OCI-LY7 (cell line): ENCODE results near the gene VPS37C. TPM values are rescaled to one million over a fixed set of nuclear protein-coding genes. Genes with fewer than 3 reads are reported as not detected.
"Not testable (repeated sequence)": the region's sequence is repeated elsewhere in the genome, so short reads cannot be mapped to it uniquely, and the experiment has no call there.

Experiments used
- BruUV-seq: library from RNA; stranded (reverse); fragments of 400-500 nt; replicated peaks from 2 replicates; lab custom pipeline; 2021; lab: Mats Ljungman, UMichigan
- CTCF ChIA-PET: fragments of 300-600 bp; sonication (Branson Sonifier 250); formaldehyde crosslinking; loops from one replicate; lab custom pipeline; 2022; ENCODE audit warnings: antibody characterized with exemption; ENCODE audit not compliant: unreplicated experiment; lab: Charles Lee
- POLR2A ChIA-PET: fragments of 300-600 bp; sonication (Branson Sonifier 250); formaldehyde crosslinking; loops from one replicate; lab custom pipeline; 2022; ENCODE audit warnings: antibody characterized with exemption; lab: Charles Lee
- DNase-seq: peaks from one replicate; pipeline ENCODE4 v3.0.0-alpha.2; 2015; ENCODE audit warnings: low spot score
- H2AFZ ChIP-seq: fragments of 200-600 bp; sonication (generic), shearing (Covaris generic); 2 replicates; pipeline ENCODE4 v1.6.1; 2014; ENCODE audit warnings: mild to moderate bottlenecking, antibody characterized with exemption, low read length, moderate library complexity
- H3K27ac ChIP-seq: fragments of 200-600 bp; sonication (generic); 2 replicates; pipeline ENCODE4 v1.5.1; 2014; ENCODE audit warnings: mixed run types, low read depth, mild to moderate bottlenecking, moderate library complexity, low read length, inconsistent platforms; ENCODE audit not compliant: poor library complexity, severe bottlenecking
- H3K36me3 ChIP-seq: fragments of 200-600 bp; sonication (generic); 2 replicates; pipeline ENCODE4 v1.6.1; 2014; ENCODE audit warnings: mild to moderate bottlenecking, antibody characterized with exemption, low read length, moderate library complexity, mixed read lengths; ENCODE audit not compliant: insufficient read depth
- H3K4me1 ChIP-seq: fragments of 200-600 bp; sonication (generic); 2 replicates; pipeline ENCODE4 v1.5.1; 2014; ENCODE audit warnings: mild to moderate bottlenecking, low read length; ENCODE audit not compliant: insufficient read depth, poor library complexity, severe bottlenecking
- H3K4me2 ChIP-seq: fragments of 200-600 bp; sonication (generic); 2 replicates; pipeline ENCODE4 v1.6.1; 2014; ENCODE audit warnings: mild to moderate bottlenecking, low read length
- H3K4me3 ChIP-seq: fragments of 200-600 bp; sonication (generic); 2 replicates; pipeline ENCODE4 v1.5.1; 2014; ENCODE audit warnings: mild to moderate bottlenecking, low read depth, low read length; ENCODE audit not compliant: poor library complexity, severe bottlenecking
- H3K79me2 ChIP-seq: fragments of 200-600 bp; sonication (generic); 2 replicates; pipeline ENCODE4 v1.6.1; 2016; ENCODE audit warnings: low read depth, mild to moderate bottlenecking, low read length, moderate library complexity, mixed read lengths; ENCODE audit not compliant: insufficient read depth
- H3K9me2 ChIP-seq: fragments of 200-600 bp; sonication (generic); 2 replicates; pipeline ENCODE4 v1.6.1; 2016; ENCODE audit warnings: mild to moderate bottlenecking, low read length, mixed read lengths; ENCODE audit not compliant: insufficient read depth
- H3K9me3 ChIP-seq: fragments of 200-600 bp; sonication (generic); 2 replicates; pipeline ENCODE4 v1.6.1; 2014; ENCODE audit warnings: mild to moderate bottlenecking, mixed run types, low read length, mixed read lengths
- H4K20me1 ChIP-seq: fragments of 200-600 bp; sonication (generic); 2 replicates; pipeline ENCODE4 v1.6.1; 2014; ENCODE audit warnings: mild to moderate bottlenecking, antibody characterized with exemption, low read length, moderate library complexity, mixed read lengths; ENCODE audit not compliant: insufficient read depth
- CTCF ChIP-seq: fragments of 200-600 bp; sonication (generic); conservative IDR thresholded peaks from 2 replicates; pipeline ENCODE4 v1.5.1; 2014; ENCODE audit warnings: mild to moderate bottlenecking, antibody characterized with exemption, low read length, moderate library complexity, mixed read lengths
- EZH2phosphoT487 ChIP-seq: fragments of 200-600 bp; sonication (generic); IDR thresholded peaks from 2 replicates; pipeline ENCODE4 v1.6.1; 2018; ENCODE audit warnings: low read depth, borderline replicate concordance, mild to moderate bottlenecking, mixed run types, antibody characterized with exemption, low read length, moderate library complexity, mixed read lengths
- intact Hi-C: fragments of 100-400 bp; cut with micrococcal nuclease; formaldehyde crosslinking; loops from one replicate; pipeline ENCODE4 v1.10.0; 2022; ENCODE audit not compliant: unreplicated experiment
- total RNA-seq, 2 experiments: library from RNA; depleted of rRNA in 1 of 2; stranded (reverse); fragments of >200 nt in 1 of 2; shearing (Covaris generic) in 1 of 2; gene quantifications; 2 replicates each; pipeline ENCODE4 v1.2.3, GENCODE V29; 2014 to 2022

VPS37C gene
- total RNA-seq, 2 experiments from 2014 or later = 10.3 to 12.8 TPM

GRCh38 chr11:61102667-61103571 is 58.3 kb downstream of the VPS37C start:
- DNase-seq = no peak
- H3K9me3 ChIP-seq = no peaks in the 10 kb centered on the region
- no peak overlapping the region for H3K4me3 ChIP-seq
- no peaks in the 10 kb centered on the region for H3K36me3 ChIP-seq
- no peak overlapping the region for H2AFZ ChIP-seq
- H3K4me1 ChIP-seq = no peaks in the 10 kb centered on the region
- H3K4me2 ChIP-seq = no peak overlapping the region
- no peaks in the 10 kb centered on the region for H3K79me2 ChIP-seq
- ChIA-PET CTCF (no interaction called here), POLR2A (no interaction called here)
- no peaks in the 10 kb centered on the region for H3K9me2 ChIP-seq
- no peak overlapping the region for H3K27ac ChIP-seq
- no TSS peak for BruUV-seq
- no peak for TF ChIP-seq CTCF
- no peak for TF ChIP-seq EZH2phosphoT487
- H4K20me1 ChIP-seq = no peaks in the 10 kb centered on the region
- intact Hi-C loops = no loop called here

- Histone ChIP-seq H3K4me2 (no peak overlapping the region), H3K79me2 (no peaks in the 10 kb centered on the region), H3K9me2 (no peaks in the 10 kb centered on the region), H4K20me1 (no peaks in the 10 kb centered on the region), H2AFZ (no peak overlapping the region), H3K9me3 (no peaks in the 10 kb centered on the region), H3K36me3 (no peaks in the 10 kb centered on the region), H3K4me1 (peaks cover 9% of the 10 kb centered on the region), H3K27ac (no peak overlapping the region), H3K4me3 (no peak overlapping the region)
- BruUV-seq = no TSS peak
- ChIA-PET CTCF (no interaction called here), POLR2A (no interaction called here)
- no peak for DNase-seq
- intact Hi-C loops = no loop called here
- no peak for TF ChIP-seq EZH2phosphoT487
- no peak for TF ChIP-seq CTCF
Observed at GRCh38 chr11:61098778-61099177, 62.4 kb downstream of the VPS37C start.

- DNase-seq, BruUV-seq, H3K4me2 ChIP-seq, CTCF ChIA-PET, H3K36me3 ChIP-seq, H3K4me1 ChIP-seq, intact Hi-C loops, H3K4me3 ChIP-seq, H3K79me2 ChIP-seq, H4K20me1 ChIP-seq, POLR2A ChIA-PET, H3K9me3 ChIP-seq, H3K9me2 ChIP-seq, H3K27ac ChIP-seq, H2AFZ ChIP-seq: not testable (repeated sequence)
Observed at GRCh38 chr11:61098261-61098660, 63.0 kb downstream of the VPS37C start.
